ENCODE data around the gene ASIC2. TPM values are rescaled to one million over a fixed set of nuclear protein-coding genes. Genes with fewer than 3 reads are reported as not detected.

Gene ASIC2
- total and polyA plus RNA-seq, 2 donors (not counting 1 experiment from before 2014, with no cell fraction given): not detected

DNA sequence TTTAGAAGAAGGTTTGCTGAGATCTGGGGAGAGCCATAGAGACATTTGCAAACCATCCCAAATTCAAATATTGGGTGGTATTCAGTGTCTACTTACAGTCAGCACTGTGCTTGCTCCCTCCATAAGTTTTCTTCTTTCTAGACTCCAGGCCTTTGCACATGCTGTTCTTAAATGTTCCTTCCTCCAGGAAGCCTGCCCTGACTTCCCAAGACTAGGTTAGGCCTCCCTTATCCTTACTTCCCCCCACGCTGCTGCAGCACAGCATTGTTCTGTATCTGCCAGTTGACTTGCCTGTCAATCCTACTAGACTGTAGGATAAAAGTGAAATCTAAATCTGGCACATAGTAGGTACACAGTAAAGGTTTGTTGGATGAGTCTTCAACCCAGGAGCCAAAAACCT is 53.4 kb downstream of the ASIC2 start:
- Mint-ChIP-seq H3K27me3 (peaks cover 28% of the 10 kb centered on the region), H3K27ac (no peak overlapping the region), H3K9me3 (ENCODE audit: insufficient read depth) (no peaks in the 10 kb centered on the region), H3K4me1 (no peaks in the 10 kb centered on the region), H3K4me3 (no peak overlapping the region)
- no peak for DNase-seq
- H3K9me3 ChIP-seq (ENCODE audit: control extremely low read depth in 1 of 3, control insufficient read depth in 2 of 3, insufficient read depth in 1 of 3, low read length in 2 of 3): peaks cover 0 to 3% (median 0%) of the 10 kb centered on the region in 3 donors
- no peak overlapping the region for H3K4me3 ChIP-seq (ENCODE audit: control extremely low read depth in 1 of 5, extremely low read depth in 1 of 5, insufficient read depth in 1 of 5, low read depth in 2 of 5, low read length in 4 of 5)
- no peak for ATAC-seq (ENCODE audit: low read depth)
- H3K27ac ChIP-seq (ENCODE audit: low read length in 2 of 2): no peak overlapping the region
- WGBS (ENCODE audit: insufficient coverage): no CpG with 5 or more reads among the region's 1 CpG
- no peak overlapping the region for H3K9ac ChIP-seq (ENCODE audit: low read length)
- TF ChIP-seq CTCF (IDR thresholded peaks at IDR 0.05) (no peak), EZH2 (IDR thresholded peaks at IDR 0.05; ENCODE audit: borderline replicate concordance, insufficient read depth, low read depth, low read length, poor library complexity, severe bottlenecking) (no peak)
- no peaks in the 10 kb centered on the region for H4K20me1 ChIP-seq (ENCODE audit: control insufficient read depth, insufficient read depth, low read length, poor library complexity, severe bottlenecking)
- intact Hi-C loops (cut with micrococcal nuclease): no loop called here
- no peaks in the 10 kb centered on the region for H3K27me3 ChIP-seq (replicated peaks in 1 of 4; ENCODE audit: control extremely low read depth in 1 of 4, control insufficient read depth in 3 of 4, insufficient read depth in 4 of 4, low read length in 3 of 4)
- H2AFZ ChIP-seq (ENCODE audit: insufficient read depth, low read depth, low read length, poor library complexity, severe bottlenecking): no peak overlapping the region
- H3K79me2 ChIP-seq (ENCODE audit: control insufficient read depth, insufficient read depth, low read length): no peaks in the 10 kb centered on the region
- no peak overlapping the region for H3K4me2 ChIP-seq (replicated peaks; ENCODE audit: low read depth, low read length, poor library complexity, severe bottlenecking)
- no peaks in the 10 kb centered on the region for H3K36me3 ChIP-seq (replicated peaks in 1 of 2; ENCODE audit: control extremely low read depth in 1 of 2, control insufficient read depth in 1 of 2, extremely low read depth in 1 of 2, insufficient read depth in 2 of 2, low read length in 1 of 2)
- H3K4me1 ChIP-seq (ENCODE audit: control insufficient read depth in 2 of 2, insufficient read depth in 2 of 2, low read length in 2 of 2): no peaks in the 10 kb centered on the region
- ChIA-PET CTCF (interaction anchor here (0.6 kb wide), 1 partner anchor 1944 kb away, joined by 3 read pairs; no protein-coding TSS in a partner anchor), POLR2A (no interaction called here)

DNA sequence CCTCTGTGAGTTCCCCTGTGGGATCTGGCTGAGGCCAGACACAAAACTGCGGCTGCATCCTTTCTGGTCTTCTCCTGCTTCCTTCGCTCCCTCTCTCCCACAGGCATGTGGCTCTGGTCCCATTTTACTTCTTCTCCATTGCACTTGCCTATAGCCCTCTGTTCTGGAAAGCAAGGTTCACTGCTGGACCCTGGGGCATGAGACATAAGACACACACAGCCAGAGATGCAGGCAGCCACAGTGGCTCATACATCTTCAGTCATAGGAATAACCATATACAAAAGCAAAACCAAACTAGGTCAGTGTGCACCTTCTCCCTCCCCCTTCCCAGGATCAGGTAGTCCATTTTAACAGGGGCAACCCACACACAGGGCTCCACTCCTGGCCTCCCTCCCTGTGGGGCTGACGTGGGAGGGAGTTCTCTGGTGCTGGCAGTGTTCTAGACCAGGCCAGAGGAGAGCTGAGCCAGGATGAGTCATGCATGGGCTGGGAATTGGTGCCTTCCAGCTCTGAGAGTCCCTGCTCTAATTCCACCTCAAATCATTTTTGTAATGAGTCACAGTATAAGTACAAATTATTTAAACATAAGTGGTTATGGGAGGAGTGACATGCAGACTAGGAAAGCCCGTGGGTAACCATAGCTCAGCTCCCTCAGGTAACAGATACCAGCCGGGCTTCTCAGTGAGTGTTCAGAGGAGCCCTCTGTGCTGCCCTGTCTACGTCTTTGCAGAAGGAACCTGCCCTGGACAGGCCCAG is 58.0 kb downstream of the ASIC2 start:
- Histone ChIP-seq H4K20me1 (ENCODE audit: control insufficient read depth, insufficient read depth, low read length, poor library complexity, severe bottlenecking) (no peaks in the 10 kb centered on the region), H2AFZ (ENCODE audit: insufficient read depth, low read depth, low read length, poor library complexity, severe bottlenecking) (no peak overlapping the region), H3K36me3 (replicated peaks in 1 of 2; ENCODE audit: control extremely low read depth in 1 of 2, control insufficient read depth in 1 of 2, extremely low read depth in 1 of 2, insufficient read depth in 2 of 2, low read length in 1 of 2) (no peaks in the 10 kb centered on the region), H3K4me2 (replicated peaks; ENCODE audit: low read depth, low read length, poor library complexity, severe bottlenecking) (no peak overlapping the region), H3K79me2 (ENCODE audit: control insufficient read depth, insufficient read depth, low read length) (no peaks in the 10 kb centered on the region), H3K4me1 (ENCODE audit: control insufficient read depth in 2 of 2, insufficient read depth in 2 of 2, low read length in 2 of 2) (no peaks in the 10 kb centered on the region), H3K27me3 (replicated peaks in 1 of 4; ENCODE audit: control extremely low read depth in 1 of 4, control insufficient read depth in 3 of 4, insufficient read depth in 4 of 4, low read length in 3 of 4) (no peaks in the 10 kb centered on the region), H3K27ac (ENCODE audit: low read length in 2 of 2) (no peak overlapping the region), H3K9ac (ENCODE audit: low read length) (no peak overlapping the region), H3K9me3 (ENCODE audit: control extremely low read depth in 1 of 3, control insufficient read depth in 2 of 3, insufficient read depth in 1 of 3, low read length in 2 of 3) (peaks cover 0 to 7% (median 0%) of the 10 kb centered on the region in 3 donors), H3K4me3 (ENCODE audit: control extremely low read depth in 1 of 5, extremely low read depth in 1 of 5, insufficient read depth in 1 of 5, low read depth in 2 of 5, low read length in 4 of 5) (no peak overlapping the region)
- ATAC-seq (ENCODE audit: low read depth): no peak
- intact Hi-C loops (cut with micrococcal nuclease): no loop called here
- ChIA-PET POLR2A (no interaction called here), CTCF (no interaction called here)
- H3K27me3 Mint-ChIP-seq: peaks cover 18% of the 10 kb centered on the region
- TF ChIP-seq EZH2 (IDR thresholded peaks at IDR 0.05; ENCODE audit: borderline replicate concordance, insufficient read depth, low read depth, low read length, poor library complexity, severe bottlenecking) (no peak), CTCF (IDR thresholded peaks at IDR 0.05) (no peak)
- no peak overlapping the region for H3K4me3 Mint-ChIP-seq
- H3K9me3 Mint-ChIP-seq (ENCODE audit: insufficient read depth): no peaks in the 10 kb centered on the region
- WGBS (ENCODE audit: insufficient coverage): 88% methylated on average over 5 of the region's 6 CpGs
- no peak for DNase-seq
- no peak overlapping the region for H3K27ac Mint-ChIP-seq
- H3K4me1 Mint-ChIP-seq: no peaks in the 10 kb centered on the region
